Measurements from ENCODE around the gene MMP1.

- TF ChIP-seq ZNF205 (CRISPR knock-in tag; IDR thresholded peaks at IDR 0.05) (no peak), DNMT3B (CRISPR knock-in tag; conservative IDR thresholded peaks at IDR 0.05) (no peak)
These were observed 33.8 kb upstream of the MMP1 start for GRCh38 chr11:102831489-102832440.

Data from HepG2 (cell line).